SU-DHL-6 (cell line): Measurements from ENCODE around the gene MDFIC.
"Not testable (repeated sequence)": the region's sequence is repeated elsewhere in the genome, so short reads cannot be mapped to it uniquely, and the experiment has no call there.

Experiments
- H2AFZ ChIP-seq: fragments of 200-600 bp; sonication (generic); 2 replicates; pipeline ENCODE4 v1.6.1; 2014; ENCODE audit warnings: low read depth, mild to moderate bottlenecking, moderate library complexity, mixed read lengths, antibody characterized with exemption, low read length; ENCODE audit not compliant: severe bottlenecking
- H3F3A ChIP-seq: fragments of 200-600 bp; shearing (Covaris generic); 2 replicates; pipeline ENCODE4 v1.6.0; 2016; ENCODE audit warnings: antibody characterized with exemption, mild to moderate bottlenecking; ENCODE audit not compliant: insufficient read depth
- H3K27ac ChIP-seq: fragments of 200-600 bp; sonication (generic); 2 replicates; pipeline ENCODE4 v1.5.1; 2016; ENCODE audit warnings: low read depth, mild to moderate bottlenecking, low read length, moderate library complexity, mixed read lengths
- H3K27me3 ChIP-seq: fragments of 200-600 bp; sonication (generic), shearing (Covaris generic); 2 replicates; pipeline ENCODE4 v1.6.0; 2014; ENCODE audit warnings: mild to moderate bottlenecking, low read length
- H3K36me3 ChIP-seq: fragments of 200-600 bp; sonication (generic); 2 replicates; pipeline ENCODE4 v1.6.1; 2014; ENCODE audit warnings: mild to moderate bottlenecking, low read length, mixed read lengths
- H3K4me2 ChIP-seq: fragments of 300-600, 200-600 bp; shearing (Covaris generic), sonication (generic); 2 replicates; pipeline ENCODE4 v1.6.0; 2014; ENCODE audit warnings: low read length, low read depth, mild to moderate bottlenecking; ENCODE audit not compliant: poor library complexity, severe bottlenecking
- H3K4me3 ChIP-seq: fragments of 200-600 bp; sonication (generic); 2 replicates; pipeline ENCODE4 v1.5.1; 2014; ENCODE audit warnings: antibody characterized with exemption, low read length, mild to moderate bottlenecking, mixed read lengths; ENCODE audit not compliant: insufficient read depth, poor library complexity, severe bottlenecking
- H3K79me2 ChIP-seq: fragments of 200-600 bp; sonication (generic); 2 replicates; pipeline ENCODE4 v1.6.1; 2014; ENCODE audit warnings: mild to moderate bottlenecking, low read length, moderate library complexity; ENCODE audit not compliant: insufficient read depth
- H3K9ac ChIP-seq: fragments of 200-600 bp; sonication (generic); 2 replicates; pipeline ENCODE4 v1.7.0; 2014; ENCODE audit warnings: mild to moderate bottlenecking, low read length
- H3K9me2 ChIP-seq: fragments of 200-600 bp; sonication (generic); replicated peaks from 2 replicates; pipeline ENCODE4 v1.6.1; 2014; ENCODE audit warnings: low read length; ENCODE audit not compliant: insufficient read depth
- H3K9me3 ChIP-seq: fragments of 200-600 bp; sonication (generic); 2 replicates; pipeline ENCODE4 v1.6.1; 2014; ENCODE audit warnings: low read length, mixed read lengths; ENCODE audit not compliant: insufficient read depth
- H4K20me1 ChIP-seq: fragments of 200-600 bp; sonication (generic); 2 replicates; pipeline ENCODE4 v1.6.1; 2014; ENCODE audit warnings: low read depth, mild to moderate bottlenecking, antibody characterized with exemption, low read length, moderate library complexity, mixed read lengths
- CTCF ChIP-seq: fragments of 200-600 bp; sonication (generic); IDR thresholded peaks from one replicate; pipeline ENCODE4 v1.5.1; 2017; ENCODE audit warnings: antibody characterized with exemption, mild to moderate bottlenecking, low read length, moderate library complexity; ENCODE audit not compliant: insufficient read depth, poor library complexity, severe bottlenecking
- EZH2phosphoT487 ChIP-seq: fragments of 200-600 bp; sonication (generic), shearing (Covaris generic); conservative IDR thresholded peaks from 2 replicates; pipeline ENCODE4 v1.6.1; 2018; ENCODE audit warnings: mild to moderate bottlenecking, antibody characterized with exemption, low read length, moderate library complexity, mixed read lengths

The MDFIC gene

GRCh38 chr7:114879554-114879953, 42.3 kb upstream of the MDFIC start:
- Histone ChIP-seq H3K79me2 (no peaks in the 10 kb centered on the region), H3K9ac (no peak overlapping the region), H3K27ac (no peak overlapping the region), H3K27me3 (no peaks in the 10 kb centered on the region), H3K4me3 (no peak overlapping the region), H3K36me3 (no peaks in the 10 kb centered on the region), H3K4me2 (no peak overlapping the region), H4K20me1 (no peaks in the 10 kb centered on the region), H2AFZ (no peak overlapping the region), H3F3A (no peaks in the 10 kb centered on the region), H3K9me2 (no peaks in the 10 kb centered on the region), H3K9me3 (no peaks in the 10 kb centered on the region)
- TF ChIP-seq EZH2phosphoT487 = no peak
- TF ChIP-seq CTCF = no peak

- no peak overlapping the region for H3K4me2 ChIP-seq
- TF ChIP-seq EZH2phosphoT487 = no peak
- TF ChIP-seq CTCF = no peak
- H4K20me1 ChIP-seq = no peaks in the 10 kb centered on the region
- no peak overlapping the region for H3K9ac ChIP-seq
- no peak overlapping the region for H3K4me3 ChIP-seq
- no peaks in the 10 kb centered on the region for H3K9me3 ChIP-seq
- H3K9me2 ChIP-seq = no peaks in the 10 kb centered on the region
- H3K27me3 ChIP-seq = no peaks in the 10 kb centered on the region
- H3K36me3 ChIP-seq = no peaks in the 10 kb centered on the region
- H3K27ac ChIP-seq = no peak overlapping the region
- H2AFZ ChIP-seq = no peak overlapping the region
- no peaks in the 10 kb centered on the region for H3K79me2 ChIP-seq
- no peaks in the 10 kb centered on the region for H3F3A ChIP-seq
These were observed 36.1 kb upstream of the MDFIC start for GRCh38 chr7:114885836-114886235.

GRCh38 chr7:114886241-114886640, 35.7 kb upstream of the MDFIC start:
- Histone ChIP-seq H3K4me3 (no peak overlapping the region), H3K79me2 (no peaks in the 10 kb centered on the region), H4K20me1 (no peaks in the 10 kb centered on the region), H3K27ac (no peak overlapping the region), H3K27me3 (no peaks in the 10 kb centered on the region), H3K9me3 (no peaks in the 10 kb centered on the region), H3K9me2 (no peaks in the 10 kb centered on the region), H3K9ac (no peak overlapping the region), H3F3A (no peaks in the 10 kb centered on the region), H2AFZ (no peak overlapping the region), H3K36me3 (no peaks in the 10 kb centered on the region), H3K4me2 (no peak overlapping the region)
- no peak for TF ChIP-seq CTCF
- TF ChIP-seq EZH2phosphoT487 = no peak

GRCh38 chr7:114889116-114889515, 32.8 kb upstream of the MDFIC start:
- not testable (repeated sequence) for H3K79me2 ChIP-seq, H3K9me2 ChIP-seq, H3K4me3 ChIP-seq, H3K36me3 ChIP-seq, H3K4me2 ChIP-seq, H3K9ac ChIP-seq, H3K9me3 ChIP-seq, H3K27me3 ChIP-seq, H3F3A ChIP-seq, H4K20me1 ChIP-seq, H2AFZ ChIP-seq, H3K27ac ChIP-seq
